ENCODE data around the gene SGPP2. TPM values are rescaled to one million over a fixed set of nuclear protein-coding genes. Genes with fewer than 3 reads are reported as not detected.

The SGPP2 gene
- total RNA-seq, 1 experiment from 2014 or later, result 56.9 TPM

DNA sequence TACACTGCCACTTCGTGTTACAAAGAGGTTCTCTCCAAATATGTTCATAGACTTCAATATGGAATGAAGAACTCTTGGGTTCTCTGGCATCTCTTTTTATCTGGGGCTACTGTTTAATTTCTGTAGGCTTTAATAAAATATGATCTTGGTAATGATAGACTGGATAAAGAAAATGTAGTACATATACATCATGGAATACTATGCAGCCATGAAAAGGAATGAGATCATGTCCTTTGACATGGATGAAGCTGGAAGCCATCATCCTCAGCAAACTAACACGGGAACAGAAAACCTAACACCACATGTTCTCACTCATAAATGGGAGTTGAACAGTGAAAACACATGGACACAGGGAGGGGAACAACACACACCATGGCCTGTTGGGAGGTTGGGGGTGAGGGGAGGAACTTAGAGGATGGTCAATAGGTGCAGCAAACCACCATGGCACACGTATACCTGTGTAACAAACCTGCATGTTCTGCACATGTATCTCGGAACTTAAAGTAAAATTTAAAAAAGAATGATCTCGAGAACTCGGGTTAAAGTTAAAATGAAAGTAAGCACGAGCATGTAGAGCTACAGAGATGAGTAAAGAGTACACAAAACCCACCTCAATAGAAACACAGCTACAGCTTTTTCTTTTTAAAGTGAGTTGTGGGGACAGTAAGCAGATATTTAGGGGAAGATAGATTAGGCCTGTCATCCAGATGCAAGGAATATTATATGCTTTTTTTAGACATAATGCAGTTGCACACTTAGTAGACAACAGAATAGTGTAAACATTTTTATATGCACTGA, 102.3 kb downstream of the SGPP2 start:
- no peak overlapping the region for H3K4me3 Mint-ChIP-seq (ENCODE audit: low read depth, unreplicated experiment)

DNA sequence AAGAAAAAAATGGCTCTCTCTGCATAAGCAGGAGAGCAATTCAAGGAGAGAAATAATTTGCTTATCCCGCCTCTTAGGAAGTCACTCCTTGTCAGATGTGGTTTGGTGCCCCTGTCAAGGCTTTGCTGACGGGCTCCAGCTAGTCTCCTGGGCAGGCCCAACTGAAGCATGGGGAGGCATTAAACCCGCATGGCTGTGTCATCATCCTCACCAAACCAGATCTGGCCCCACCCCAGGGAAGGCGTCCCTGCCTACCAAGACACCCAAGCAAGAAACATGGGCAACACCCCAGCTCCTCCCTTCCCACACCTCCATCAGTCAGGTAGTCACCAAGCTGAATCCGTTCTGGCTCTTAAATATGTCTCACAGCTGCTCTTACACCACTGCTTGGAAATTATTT, 108.0 kb downstream of the SGPP2 start:
- no peak for DNase-seq
- CTCF ChIA-PET, result interaction anchor here (1.1 kb wide), 1 partner anchor 214 kb away, joined by 7 read pairs; no protein-coding TSS in a partner anchor
- no peaks in the 10 kb centered on the region for H3K9me3 Mint-ChIP-seq (ENCODE audit: low read depth, unreplicated experiment)
- no peaks in the 10 kb centered on the region for H3K27me3 Mint-ChIP-seq (ENCODE audit: unreplicated experiment)
- intact Hi-C loops (cut with micrococcal nuclease; ENCODE audit: unreplicated experiment), result no loop called here
- no TSS peak for BruUV-seq (replicated peaks)
- H3K4me3 Mint-ChIP-seq (ENCODE audit: low read depth, unreplicated experiment), result no peak overlapping the region
- TF ChIP-seq, protein P1, sequence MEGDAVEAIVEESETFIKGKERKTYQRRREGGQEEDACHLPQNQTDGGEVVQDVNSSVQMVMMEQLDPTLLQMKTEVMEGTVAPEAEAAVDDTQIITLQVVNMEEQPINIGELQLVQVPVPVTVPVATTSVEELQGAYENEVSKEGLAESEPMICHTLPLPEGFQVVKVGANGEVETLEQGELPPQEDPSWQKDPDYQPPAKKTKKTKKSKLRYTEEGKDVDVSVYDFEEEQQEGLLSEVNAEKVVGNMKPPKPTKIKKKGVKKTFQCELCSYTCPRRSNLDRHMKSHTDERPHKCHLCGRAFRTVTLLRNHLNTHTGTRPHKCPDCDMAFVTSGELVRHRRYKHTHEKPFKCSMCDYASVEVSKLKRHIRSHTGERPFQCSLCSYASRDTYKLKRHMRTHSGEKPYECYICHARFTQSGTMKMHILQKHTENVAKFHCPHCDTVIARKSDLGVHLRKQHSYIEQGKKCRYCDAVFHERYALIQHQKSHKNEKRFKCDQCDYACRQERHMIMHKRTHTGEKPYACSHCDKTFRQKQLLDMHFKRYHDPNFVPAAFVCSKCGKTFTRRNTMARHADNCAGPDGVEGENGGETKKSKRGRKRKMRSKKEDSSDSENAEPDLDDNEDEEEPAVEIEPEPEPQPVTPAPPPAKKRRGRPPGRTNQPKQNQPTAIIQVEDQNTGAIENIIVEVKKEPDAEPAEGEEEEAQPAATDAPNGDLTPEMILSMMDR (IDR thresholded peaks at IDR 0.05; ENCODE audit: unreplicated experiment), result no peak
- H3K36me3 Mint-ChIP-seq (ENCODE audit: insufficient read depth, unreplicated experiment), result peaks cover 9% of the 10 kb centered on the region
- H3K4me1 Mint-ChIP-seq (ENCODE audit: low read depth, unreplicated experiment), result no peaks in the 10 kb centered on the region
- no peak overlapping the region for H3K27ac Mint-ChIP-seq (ENCODE audit: unreplicated experiment)

More for the DNA sequence above, 102.3 kb downstream of the SGPP2 start:
- no peaks in the 10 kb centered on the region for H3K27me3 Mint-ChIP-seq (ENCODE audit: unreplicated experiment)
- H3K27ac Mint-ChIP-seq (ENCODE audit: unreplicated experiment), result no peak overlapping the region
- no peaks in the 10 kb centered on the region for H3K4me1 Mint-ChIP-seq (ENCODE audit: low read depth, unreplicated experiment)
- CTCF ChIA-PET, result no interaction called here
- BruUV-seq (replicated peaks), result no TSS peak
- H3K9me3 Mint-ChIP-seq (ENCODE audit: low read depth, unreplicated experiment), result no peaks in the 10 kb centered on the region
- intact Hi-C loops (cut with micrococcal nuclease; ENCODE audit: unreplicated experiment), result no loop called here
- TF ChIP-seq, protein P1 (IDR thresholded peaks at IDR 0.05; ENCODE audit: unreplicated experiment), result no peak
- no peak for DNase-seq
- peaks cover 26% of the 10 kb centered on the region for H3K36me3 Mint-ChIP-seq (ENCODE audit: insufficient read depth, unreplicated experiment)

- no peak for DNase-seq
- H3K27ac Mint-ChIP-seq (ENCODE audit: unreplicated experiment), result no peak overlapping the region
- H3K27me3 Mint-ChIP-seq (ENCODE audit: unreplicated experiment), result no peaks in the 10 kb centered on the region
- no peaks in the 10 kb centered on the region for H3K9me3 Mint-ChIP-seq (ENCODE audit: low read depth, unreplicated experiment)
- no TSS peak for BruUV-seq (replicated peaks)
- H3K36me3 Mint-ChIP-seq (ENCODE audit: insufficient read depth, unreplicated experiment), result peaks cover 5% of the 10 kb centered on the region
- no peaks in the 10 kb centered on the region for H3K4me1 Mint-ChIP-seq (ENCODE audit: low read depth, unreplicated experiment)
- TF ChIP-seq, protein P1 (IDR thresholded peaks at IDR 0.05; ENCODE audit: unreplicated experiment), result no peak
- H3K4me3 Mint-ChIP-seq (ENCODE audit: low read depth, unreplicated experiment), result no peak overlapping the region
- intact Hi-C loops (cut with micrococcal nuclease; ENCODE audit: unreplicated experiment), result no loop called here
- CTCF ChIA-PET, result no interaction called here
These were observed 111.1 kb downstream of the SGPP2 start for GRCh38 chr2:222535477-222535876.

GRCh38 chr2:222538535-222538934, 114.2 kb downstream of the SGPP2 start:
- no peak for DNase-seq
- H3K9me3 Mint-ChIP-seq (ENCODE audit: low read depth, unreplicated experiment), result no peaks in the 10 kb centered on the region
- no peak overlapping the region for H3K4me3 Mint-ChIP-seq (ENCODE audit: low read depth, unreplicated experiment)
- peaks cover 6% of the 10 kb centered on the region for H3K36me3 Mint-ChIP-seq (ENCODE audit: insufficient read depth, unreplicated experiment)
- TF ChIP-seq, protein P1 (IDR thresholded peaks at IDR 0.05; ENCODE audit: unreplicated experiment), result no peak
- intact Hi-C loops (cut with micrococcal nuclease; ENCODE audit: unreplicated experiment), result no loop called here
- no TSS peak for BruUV-seq (replicated peaks)
- H3K27me3 Mint-ChIP-seq (ENCODE audit: unreplicated experiment), result no peaks in the 10 kb centered on the region
- H3K27ac Mint-ChIP-seq (ENCODE audit: unreplicated experiment), result no peak overlapping the region
- CTCF ChIA-PET, result no interaction called here
- no peaks in the 10 kb centered on the region for H3K4me1 Mint-ChIP-seq (ENCODE audit: low read depth, unreplicated experiment)

Measured in Calu3 (cell line).